Measurements from ENCODE around the gene NRXN3.

DNA sequence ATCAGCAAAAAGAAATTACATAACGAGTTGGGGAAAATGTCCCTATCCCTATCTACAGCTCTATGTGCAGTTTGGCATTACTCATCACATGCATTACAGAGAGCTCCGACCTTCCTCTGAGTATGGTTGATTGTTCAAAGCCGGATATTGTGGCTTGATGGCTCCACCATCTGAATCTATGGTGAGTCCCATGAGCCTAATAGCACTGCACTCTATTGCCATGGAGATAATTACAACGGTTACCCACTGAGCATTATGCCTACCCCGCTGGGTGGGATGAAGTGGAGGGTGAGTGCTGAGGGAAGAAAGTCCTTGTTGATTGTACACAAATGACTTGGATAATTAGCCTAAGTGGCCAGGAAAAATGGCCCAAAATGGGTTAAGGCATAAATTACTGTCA, 800.5 kb downstream of the NRXN3 start:
- TF ChIP-seq GATA3 (IDR thresholded peaks at IDR 0.05; ENCODE audit: low read depth, low read length) (no peak), GATA2 (IDR thresholded peaks at IDR 0.05; ENCODE audit: low read depth, low read length) (no peak)

All from SH-SY5Y (cell line).